Renal cortical epithelial cell (primary cell): ENCODE data around the gene UQCR10. TPM values are rescaled to one million over a fixed set of nuclear protein-coding genes. Genes with fewer than 3 reads are reported as not detected.

Experiments used
- DNase-seq: peaks from one replicate; pipeline ENCODE4 v3.0.0-alpha.2; 2011; ENCODE audit warnings: low read depth
- total RNA-seq: library from RNA; depleted of rRNA; stranded (reverse); fragments of >200 nt; gene quantifications from 2 replicates; pipeline ENCODE4 v1.2.3, GENCODE V29; 2014

UQCR10 gene
- total RNA-seq = 89.1 and 125 TPM in 2 replicates

DNA sequence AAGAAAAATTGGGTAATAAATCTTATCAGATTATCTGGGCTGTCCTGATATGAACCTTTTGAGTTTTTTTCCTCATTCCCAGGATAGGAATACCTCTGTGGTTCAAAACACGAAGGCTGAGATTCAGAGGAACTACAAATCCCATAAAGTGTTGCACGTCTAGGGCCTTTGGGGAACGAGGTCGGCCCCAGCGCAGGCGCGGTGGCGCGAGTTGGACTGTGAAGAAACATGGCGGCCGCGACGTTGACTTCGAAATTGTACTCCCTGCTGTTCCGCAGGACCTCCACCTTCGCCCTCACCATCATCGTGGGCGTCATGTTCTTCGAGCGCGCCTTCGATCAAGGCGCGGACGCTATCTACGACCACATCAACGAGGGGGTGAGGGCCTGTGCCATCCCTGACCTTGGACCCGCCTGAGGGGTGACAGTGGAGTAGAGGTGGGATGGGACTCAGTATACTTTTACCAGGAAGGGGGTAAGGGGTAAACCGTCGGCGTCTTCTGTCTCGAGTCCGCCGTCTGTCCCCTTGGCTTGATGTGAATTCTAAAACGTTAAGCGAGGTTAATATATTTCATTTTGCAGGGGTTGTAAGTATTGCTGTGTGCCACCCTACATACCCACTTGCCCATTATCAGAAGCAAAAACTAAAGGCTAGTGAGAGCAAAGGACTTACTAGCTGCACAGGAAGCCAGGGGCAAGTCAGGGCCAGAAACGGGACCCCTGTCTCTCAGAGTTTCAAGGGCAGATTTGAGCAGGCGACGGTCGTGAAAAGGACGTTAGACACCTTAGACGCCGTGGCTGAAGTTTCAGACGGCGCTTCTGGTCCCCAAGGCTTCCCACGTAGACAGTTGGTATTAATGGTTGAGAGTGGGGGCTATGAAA, at the start of gene UQCR10:
TSS of gene UQCR10 (plus strand) at position 199 of the 881 bp plus-strand sequence. CDS start at position 229, 30 bp downstream.
- DNase-seq = peak; percentile 86

DNA sequence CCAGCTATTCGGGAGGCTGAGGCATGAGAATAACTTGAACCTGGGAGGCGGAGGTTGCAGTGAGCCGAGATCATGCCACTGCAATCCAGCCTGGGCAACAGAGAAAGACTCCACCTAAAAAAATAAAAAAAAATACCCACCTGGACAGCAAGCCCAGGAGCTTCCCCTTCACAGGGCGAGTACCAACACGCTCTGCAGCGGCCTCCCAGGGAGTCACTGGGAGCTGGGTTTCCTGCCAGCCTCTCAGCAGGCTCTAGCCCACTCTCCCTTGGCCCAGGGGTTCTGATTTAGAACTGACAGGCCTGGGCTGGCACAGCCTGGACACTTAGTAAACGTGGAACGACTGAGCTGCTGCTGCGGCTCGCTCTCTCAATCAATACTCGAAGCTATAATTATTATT, 49.4 kb upstream of the UQCR10 start:
- no peak for DNase-seq

DNA sequence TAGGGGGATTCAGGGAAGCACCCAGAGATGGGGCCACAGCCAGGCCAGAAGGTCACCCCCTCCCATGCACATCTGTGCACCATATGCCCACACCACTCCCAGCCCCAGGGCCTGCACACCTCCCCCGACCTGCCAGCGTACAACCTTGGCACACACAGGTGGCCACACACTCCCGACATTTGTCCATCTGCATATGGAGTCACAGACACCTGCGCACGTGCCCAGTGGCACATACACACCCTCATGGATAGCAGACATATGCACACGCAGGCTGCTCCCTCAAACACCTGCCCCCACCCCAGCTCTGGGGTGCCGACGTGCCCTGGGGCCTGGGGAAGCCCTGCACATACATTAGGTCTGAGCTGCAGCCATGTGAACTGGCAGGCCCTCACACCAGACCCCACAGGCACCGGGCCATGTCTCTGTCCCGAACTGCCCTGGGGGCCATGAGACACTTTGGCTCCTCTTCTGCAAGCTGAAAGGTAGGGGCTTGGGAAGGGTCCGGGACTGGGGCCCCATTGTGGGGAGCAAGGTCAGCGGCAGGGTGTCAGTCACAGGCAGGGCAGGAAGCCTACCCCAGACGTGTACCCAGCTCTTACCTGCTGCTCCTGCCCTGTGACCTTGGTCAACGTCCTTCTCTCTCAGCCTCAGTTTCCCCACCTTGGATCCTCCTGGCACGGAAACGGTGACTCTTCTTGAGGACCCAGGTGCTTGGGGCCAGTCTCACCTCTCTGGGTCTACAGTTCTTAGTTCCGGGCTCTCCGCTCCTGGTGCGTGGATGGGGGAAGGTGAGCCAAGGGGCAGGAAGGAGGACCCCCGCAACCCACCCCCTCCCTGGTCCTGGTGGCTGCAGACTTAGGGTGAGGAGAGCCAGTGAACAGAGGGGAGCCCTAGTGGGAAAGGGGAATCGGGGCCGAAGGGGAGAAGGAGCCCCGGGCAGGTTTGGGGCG, 47.9 kb upstream of the UQCR10 start:
- no peak for DNase-seq

DNA sequence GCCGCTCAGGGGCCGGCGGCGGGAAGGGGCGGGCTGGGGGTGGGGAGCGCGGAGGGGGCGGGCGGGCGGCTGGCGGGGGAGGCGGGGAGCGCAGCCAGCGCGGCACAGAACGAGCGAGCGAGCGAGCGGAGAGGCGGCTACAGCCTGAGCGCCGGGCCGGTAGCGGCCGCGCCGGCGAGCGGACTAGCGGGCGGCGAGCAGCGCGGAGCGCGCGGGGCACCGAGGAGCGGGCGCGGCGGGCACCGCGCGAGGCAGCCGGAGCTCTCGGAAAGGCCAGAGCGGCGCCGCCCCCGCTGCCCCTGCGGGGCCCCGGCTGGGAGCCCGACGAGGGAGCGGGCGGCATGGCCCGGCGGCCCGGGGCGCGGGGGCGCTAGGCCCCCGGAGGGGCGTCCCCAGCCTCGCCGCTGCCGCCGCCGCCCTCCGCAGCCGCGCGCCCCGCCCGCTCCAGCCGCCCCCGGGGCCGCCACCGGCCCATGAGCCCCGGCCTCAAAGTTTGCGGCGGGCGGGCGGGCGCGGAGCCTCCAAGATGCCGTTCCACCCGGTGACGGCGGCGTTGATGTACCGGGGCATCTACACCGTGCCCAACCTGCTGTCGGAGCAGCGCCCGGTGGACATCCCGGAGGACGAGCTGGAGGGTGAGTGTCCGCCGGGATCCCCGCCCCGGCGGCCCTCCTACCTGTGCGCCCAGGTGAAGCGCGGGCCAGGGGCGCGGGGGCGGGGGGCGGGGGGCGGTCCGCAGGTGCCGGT, 47.1 kb upstream of the UQCR10 start, which contains the start of gene CABP7:
TSS of gene CABP7 (plus strand) at position 105 of the 747 bp plus-strand sequence. CDS start at position 527, 422 bp downstream.
- DNase-seq = no peak

DNA sequence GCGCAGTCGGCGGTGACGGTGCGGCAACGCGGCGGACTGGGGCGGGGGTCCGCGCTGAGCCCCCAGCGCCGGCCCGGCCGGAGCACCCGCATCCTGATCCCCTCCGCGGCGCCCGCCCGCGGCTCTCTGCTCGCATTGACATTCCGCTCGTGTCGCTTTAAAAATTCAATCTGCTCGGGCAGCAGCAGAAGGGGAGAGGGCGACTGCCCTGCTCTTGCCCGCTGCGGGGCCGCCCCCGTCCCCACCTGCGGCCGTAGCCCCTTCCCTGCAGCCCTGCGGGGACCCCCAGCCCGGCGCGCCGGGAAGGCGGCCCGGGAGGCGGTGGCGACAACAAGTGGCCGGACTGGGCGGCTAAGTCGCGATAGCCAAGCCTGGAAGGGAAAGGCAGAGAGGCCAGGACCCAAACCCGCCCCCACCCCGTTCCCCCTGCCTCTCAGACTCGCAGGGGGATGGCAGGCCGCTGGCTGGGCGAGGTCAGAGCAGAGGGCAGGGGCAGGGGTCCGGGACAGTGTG, 46.3 kb upstream of the UQCR10 start:
- DNase-seq = no peak

DNA sequence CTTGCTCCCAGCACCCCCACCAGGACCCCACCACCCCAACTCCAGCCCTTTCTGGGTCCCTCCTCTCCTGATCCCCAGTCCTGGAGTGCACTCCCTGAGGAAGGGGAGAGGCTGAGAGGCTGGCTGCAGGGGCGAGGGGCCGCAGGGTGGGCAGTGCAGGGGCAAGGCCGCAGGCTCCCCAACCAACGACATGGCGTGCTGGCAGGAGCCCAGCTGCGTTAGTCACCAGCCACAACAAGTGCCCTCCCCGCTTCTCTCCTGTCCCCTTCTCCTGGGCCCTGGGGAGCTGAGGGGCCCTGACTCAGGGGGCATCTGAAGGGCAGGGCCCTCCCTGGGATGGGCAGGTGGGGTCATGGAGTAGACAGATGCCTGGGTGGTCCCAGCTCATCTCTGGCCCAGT, 45.0 kb upstream of the UQCR10 start:
- DNase-seq = no peak

DNA sequence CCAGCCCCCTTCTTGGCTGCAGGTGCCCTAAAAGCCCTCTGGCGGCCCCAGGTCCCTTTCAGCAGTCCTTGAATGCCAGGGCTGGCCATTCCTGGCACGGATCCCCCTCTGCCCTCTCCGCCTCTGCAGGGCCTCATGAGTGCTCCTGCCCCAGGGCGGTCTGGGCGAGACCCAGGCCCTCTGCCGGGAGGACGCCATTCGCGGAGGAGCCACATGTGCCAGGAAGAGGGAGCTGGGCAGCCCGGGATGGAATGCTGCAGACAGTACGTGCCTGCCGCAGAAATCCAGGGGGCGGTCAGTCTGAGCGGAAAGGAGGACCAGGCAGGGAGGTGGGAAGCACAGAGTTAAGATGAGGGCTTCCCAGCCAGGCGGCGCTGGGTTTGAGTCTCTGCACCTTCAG, 44.6 kb upstream of the UQCR10 start:
- no peak for DNase-seq

DNA sequence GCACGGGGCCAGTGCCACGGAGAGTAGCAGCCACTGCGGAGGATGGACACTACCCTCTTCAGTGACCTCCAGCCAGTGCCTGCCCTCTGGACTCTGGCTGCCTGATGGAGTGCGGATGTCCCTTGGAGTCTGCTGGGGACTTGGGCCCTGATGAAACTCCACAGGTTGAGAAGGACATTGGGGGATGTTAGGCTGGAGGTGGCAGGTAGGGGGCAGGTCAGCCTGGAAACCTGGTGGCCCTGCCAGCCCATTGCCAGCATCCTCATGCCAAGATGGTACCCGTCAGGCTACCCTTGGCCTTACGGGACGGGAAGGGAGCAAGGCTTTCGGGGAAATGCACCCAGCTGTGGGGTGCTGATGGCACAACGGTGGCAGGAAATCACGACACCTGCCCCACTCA, 43.4 kb upstream of the UQCR10 start:
- no peak for DNase-seq

DNA sequence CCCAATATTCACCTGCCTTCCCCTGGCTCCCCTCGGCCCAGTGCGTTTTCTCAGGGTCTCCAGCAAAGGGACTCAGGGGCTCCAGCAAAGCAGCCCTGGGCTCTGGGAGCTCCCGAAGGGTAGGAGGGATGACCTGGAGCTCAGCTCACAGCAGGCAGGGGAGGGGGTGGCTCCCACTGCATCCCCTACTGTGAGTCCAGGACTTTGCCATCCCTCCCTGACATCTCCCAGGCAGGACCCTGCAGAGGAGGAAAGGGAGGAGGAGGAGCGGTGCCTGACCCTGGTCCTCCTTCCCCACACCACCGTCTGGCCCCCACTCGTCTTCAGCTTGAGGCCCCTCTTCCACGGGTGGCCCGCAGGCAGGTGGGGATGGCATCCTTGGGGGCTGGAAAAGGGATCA, 42.3 kb upstream of the UQCR10 start:
- DNase-seq = no peak

DNA sequence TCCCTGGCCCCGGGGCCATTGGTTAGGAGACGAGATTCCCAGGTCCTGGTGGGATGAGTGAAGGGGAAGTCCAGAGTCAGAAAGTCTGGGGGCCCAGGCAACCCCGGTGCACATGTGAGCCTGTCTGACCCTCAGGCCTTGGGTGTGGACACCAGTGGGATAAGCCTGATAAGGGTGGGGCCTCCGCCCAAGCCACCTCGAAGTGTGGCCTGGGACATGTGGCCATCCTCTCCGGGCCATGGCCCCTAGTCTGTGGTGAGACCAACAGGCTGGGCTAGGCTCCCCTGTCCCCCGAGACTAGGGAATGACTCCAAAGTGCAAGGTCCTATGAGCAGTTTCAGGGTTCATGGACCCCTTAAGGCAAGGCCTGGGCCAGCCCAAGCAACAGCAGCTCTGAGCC, 41.1 kb upstream of the UQCR10 start:
- DNase-seq = no peak

DNA sequence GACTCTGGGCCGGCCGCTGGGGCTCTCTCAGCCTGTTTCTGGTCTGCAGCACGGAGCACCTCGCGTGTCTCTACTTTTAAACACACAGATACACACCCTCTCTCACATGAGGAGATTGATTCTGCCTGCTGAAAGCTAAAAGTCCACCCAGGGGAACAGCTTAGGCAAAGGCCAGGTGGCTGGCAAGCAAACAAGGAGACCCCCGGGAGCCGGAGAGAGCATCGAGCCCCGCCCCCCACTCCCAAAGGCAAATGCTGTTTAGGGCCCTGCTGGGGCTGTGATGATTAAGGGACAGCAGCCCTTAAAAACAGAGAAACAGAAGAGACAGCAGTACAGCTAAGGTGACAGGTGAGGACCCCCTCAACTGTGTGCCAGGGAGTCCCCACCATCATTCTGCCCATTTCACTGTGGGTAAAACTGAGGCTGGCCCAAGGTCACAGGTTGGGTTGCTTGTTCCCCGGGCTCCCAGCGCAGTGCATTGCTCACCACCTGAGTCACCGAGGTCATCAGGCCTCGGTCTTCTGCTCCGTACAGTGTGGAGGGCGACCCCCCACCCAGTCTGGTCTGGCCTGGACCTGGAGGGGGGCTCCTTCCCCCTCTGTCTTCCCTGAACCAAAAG, 40.5 kb upstream of the UQCR10 start:
- no peak for DNase-seq

DNA sequence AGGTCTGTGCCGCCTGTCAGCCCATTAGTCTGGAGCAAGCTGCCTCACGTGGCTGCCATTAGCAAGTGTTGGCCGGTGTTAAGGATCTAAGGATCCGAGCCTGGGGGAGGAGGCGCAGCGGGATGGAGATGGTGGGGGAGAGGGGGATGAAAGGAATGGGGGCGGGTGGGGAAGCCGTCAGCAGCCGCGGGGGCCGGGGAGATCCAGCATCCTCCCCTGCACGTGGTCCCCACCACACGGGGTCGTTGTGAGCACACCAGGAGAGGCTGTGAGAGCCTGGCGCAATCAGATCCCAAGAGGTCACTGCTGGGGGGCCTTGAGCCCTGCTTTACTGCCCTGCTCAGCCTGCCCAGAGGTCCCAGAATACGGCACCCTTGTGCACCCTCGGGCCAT, 40.0 kb upstream of the UQCR10 start:
- no peak for DNase-seq

DNA sequence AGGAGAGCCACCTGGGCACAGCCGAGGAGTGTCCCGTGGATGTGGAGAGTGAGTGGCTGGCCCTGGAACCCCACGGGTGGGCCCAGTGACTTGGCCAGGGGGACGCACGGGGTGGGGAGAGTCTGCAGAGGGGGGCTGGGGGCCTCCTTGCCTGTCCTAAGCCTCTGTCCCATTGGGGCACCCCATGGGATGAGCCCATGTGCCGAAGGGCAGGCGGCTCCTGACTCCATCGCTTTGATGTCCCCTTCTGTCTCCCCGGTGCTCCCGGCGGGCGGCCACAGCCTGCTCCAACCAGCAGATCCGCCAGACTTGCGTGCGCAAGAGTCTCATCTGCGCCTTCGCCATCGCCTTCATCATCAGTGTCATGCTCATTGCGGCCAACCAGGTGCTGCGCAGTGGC, 38.0 kb upstream of the UQCR10 start:
- DNase-seq = no peak

DNA sequence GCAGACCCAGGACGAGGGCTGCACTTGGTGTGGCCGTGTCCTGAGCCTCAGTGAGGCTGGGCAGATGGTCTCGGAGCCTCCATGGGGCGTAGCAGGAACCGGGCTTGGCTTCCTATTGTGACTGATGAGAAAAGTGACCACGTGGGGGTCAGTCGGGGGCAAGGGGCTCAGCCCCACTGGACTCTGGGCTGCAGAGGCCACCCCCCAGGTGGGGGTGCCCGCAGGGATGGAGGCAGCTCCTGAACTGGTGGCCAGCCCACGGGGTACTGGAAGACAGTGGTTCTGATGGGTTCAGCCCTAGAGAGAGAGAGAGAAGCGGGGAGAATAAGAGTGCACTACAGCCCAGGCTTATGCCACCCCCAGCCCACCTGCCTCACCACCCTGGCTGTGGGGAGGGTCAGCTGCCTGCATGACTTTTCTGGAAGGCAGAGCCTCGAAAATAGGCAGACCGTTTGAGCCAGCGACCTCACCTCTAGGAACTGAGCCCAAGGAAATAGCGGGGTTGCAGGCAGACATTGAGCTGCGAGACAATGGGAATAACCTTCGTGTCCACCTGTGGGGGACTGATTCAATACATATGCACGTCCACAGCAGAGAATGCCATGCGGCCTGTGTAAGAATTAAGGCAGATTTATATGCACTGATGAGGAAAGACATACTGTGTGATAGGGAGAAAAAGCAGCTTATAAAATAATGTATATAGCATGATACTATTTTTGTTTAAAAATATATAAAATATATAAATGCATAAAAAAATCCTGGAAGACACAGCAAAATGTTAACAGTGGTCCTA, 35.9 kb upstream of the UQCR10 start:
- DNase-seq = no peak

DNA sequence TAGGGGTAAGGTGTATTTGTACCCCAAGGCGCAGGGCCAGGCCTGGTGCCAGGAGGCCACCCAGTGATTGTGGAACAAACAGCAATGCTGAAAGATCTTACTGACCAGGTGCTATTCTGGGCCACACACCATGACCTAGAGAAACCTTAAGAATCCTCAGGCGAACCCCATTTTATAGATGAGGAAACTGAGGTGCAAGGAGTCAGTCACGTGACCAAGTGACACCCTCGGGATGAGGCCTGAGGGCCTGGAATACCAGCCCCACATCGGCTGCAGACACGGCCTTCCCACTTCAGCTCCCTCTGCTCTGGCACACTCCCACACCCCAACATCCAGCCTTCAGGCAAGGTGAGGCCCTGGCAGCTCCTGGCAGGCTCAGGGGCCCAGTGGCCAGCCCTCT, 34.3 kb upstream of the UQCR10 start:
- DNase-seq = no peak

DNA sequence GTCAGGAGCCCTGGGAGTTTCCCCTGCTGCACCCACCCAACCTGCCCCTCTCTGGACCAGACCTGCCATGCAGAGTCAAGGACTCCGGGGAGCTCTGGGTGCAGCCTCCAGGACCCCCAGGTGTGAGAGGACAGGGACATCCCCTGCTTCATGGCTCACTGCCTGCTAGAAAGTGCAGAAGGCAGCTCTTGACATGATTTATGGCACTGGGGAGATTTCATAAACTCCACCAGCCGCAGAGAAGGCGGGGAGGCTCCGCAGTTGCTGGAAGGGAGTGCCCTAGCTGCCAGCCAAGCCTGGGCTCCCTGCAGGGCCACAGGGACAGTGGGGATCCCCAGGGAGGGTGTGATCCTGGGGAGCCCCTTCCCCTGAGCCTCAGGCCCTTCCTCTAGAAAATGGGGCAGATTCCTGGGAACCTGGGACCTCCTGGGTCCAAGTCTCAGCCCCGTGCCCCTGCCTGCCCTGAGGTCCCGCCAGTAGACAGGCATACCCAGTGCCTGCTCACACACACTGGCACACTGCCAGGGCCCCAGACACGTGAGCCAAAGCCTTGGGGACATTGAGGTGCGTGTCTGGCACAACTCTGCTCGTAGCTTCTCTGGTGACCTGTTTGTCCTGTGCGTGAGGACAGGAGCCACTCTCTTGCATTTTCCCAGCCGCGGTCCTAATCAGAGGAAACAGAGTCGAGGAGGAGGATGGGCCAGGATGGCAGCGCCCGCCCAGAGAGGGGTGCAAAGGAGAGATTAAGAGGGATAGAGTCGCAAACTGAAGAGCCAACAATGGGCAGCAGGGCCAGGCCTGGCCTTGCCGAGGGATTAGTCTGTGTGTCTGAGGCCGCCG, 33.6 kb upstream of the UQCR10 start:
- peak; percentile 13 for DNase-seq

DNA sequence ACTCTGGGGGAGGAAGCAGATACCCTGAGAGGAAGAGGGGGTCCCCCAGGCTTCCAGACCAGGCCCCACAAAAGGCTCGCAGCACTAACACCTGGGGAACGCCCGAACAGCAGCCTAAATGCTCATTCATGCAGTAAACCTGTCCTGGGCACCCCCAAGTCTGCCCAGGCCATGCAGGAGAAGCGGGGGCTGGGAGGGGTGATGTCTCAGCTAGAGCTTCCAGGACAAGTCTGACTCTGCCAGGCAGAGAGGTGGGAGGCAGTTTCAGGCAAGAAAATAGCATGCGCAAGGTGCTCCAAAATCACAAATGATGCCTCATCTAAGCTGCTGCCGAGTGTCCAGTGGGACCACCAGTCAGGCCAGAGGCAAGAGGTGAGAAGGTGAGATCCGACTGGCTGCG, 32.8 kb upstream of the UQCR10 start:
- DNase-seq = no peak

DNA sequence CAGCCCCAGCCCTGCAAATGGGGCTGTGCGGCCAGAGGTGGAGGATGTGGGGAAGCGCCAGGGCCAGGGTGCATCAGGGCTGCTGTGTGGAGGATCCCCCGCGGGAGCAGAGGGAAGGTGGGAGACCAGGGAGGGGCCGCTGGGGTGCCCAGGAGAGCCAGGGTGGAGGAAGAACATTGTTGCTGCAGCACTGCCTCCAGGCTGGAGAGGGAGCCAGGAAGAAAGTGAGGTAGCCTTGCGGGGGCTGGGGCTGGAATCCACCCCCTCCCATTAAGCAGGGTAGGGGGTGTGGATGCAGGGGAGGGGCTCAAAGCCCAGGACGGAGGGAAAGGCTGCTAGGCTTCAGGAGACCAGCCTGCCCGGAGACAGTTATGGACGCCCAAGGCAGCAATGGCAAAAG, 32.3 kb upstream of the UQCR10 start:
- no peak for DNase-seq

DNA sequence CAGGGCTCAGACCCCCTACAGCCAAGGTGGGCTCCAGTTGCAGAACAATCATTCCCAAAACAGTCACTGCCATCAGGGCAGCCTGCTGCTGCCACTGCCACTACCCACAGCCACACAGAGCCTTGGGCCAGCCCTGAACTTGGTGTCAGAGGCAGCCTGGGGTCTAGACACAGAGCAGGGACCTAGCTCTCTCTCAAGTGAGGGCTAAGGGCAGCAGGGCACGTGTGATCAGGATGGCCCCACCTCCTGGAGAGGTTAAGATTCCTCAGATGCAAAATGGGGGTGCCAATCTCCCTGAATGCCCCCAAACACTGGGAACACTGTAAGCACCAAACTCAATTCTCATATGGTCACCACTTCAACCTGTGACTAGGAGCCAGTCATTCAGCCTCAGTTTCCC, 31.8 kb upstream of the UQCR10 start:
- DNase-seq = no peak
